GM21529 (cell line): ENCODE data around the gene GALNT9.

Experiments
- ATAC-seq: cut with Tn5 transposase; IDR thresholded peaks from one replicate; pipeline ENCODE4 v1.9.1; 2021; ENCODE audit not compliant: unreplicated experiment

Gene GALNT9

DNA sequence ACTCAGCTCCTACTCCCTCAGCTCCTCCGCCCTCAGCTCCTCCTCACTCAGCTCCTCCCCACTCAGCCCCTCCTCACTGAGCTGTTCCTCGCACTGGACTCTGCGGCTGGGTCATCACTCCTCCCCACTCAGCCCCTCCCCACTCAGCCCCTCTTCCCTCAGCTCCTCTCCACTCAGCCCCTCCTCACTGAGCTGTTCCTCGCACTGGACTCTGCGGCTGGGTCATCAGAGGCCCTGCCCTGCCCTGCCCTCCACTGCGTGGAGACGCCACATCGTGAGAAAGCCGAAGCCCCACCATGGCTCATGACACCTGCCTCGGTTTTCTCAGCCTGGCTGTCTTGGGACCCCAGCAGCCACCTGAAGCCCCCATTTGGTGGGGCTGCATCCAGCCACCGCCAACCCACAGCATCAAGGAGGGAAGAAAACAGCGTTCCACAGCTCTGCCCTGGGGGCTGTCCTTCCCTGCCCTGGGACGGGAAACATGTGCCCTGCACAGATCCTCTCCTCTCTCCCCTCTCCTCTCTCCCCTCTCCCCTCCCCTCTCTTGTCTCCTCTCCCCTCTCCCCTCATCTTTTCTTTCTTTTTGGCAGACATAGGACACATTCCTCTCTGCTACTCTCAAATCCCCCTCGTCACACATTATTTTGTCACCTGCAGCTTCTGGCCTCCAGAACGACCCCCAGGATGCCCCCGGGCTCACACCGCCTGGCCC lies 167.4 kb downstream of the GALNT9 start:
- no peak for ATAC-seq

DNA sequence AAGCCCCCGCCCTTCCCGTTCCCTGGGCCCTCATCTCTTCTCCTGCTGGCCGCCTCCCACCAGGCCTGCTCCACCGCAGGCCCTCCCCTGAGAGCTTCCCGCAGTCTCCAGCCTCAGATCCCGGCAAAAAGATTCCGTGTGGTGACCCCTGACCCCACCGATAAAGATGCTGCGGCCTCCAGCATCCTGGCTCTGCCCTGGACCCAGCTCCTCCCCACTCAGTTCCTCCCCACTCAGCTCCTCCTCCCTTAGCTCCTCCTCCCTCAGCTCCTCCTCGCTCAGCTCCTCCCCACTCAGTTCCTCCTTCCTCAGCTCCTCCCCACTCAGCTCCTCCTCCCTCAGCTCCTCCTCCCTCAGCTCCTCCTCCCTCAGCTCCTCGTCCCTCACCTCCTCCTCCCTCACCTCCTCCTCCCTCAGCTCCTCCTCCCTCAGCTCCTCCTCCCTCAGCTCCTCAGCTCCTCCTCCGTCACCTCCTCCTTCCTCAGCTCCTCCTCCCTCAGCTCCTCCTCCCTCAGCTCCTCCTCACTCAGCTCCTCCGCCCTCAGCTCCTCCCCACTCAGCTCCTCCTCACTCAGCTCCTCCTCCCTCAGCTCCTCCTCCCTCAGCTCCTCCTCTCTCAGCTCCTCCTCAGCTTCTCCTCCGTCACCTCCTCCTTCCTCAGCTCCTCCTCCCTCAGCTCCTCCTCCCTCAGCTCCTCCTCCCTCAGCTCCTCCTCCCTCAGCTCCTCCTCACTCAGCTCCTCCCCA lies 168.2 kb downstream of the GALNT9 start:
- ATAC-seq = no peak

- no peak for ATAC-seq
These were observed 168.8 kb downstream of the GALNT9 start for GRCh38 chr12:132160601-132161035.

DNA sequence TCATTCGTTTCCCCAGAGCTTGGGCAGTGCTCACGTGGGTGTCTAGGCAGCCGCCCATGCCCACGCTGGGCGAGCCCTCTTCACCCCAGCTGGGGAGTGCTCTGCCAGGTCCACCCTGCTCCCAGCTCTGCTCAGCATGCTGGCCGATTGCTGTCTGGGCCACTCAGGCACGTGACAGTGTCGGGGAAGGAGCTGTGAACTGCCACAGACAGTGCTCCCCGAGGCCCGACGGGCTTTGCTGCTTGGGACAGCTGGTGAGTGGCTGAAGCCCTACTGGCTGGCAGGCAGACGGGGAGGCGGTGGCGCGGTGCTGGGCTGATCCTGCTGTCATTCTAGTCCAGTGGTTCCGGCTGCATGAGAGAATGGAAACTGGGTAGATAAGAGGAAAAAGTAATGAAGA lies 169.4 kb downstream of the GALNT9 start:
- ATAC-seq = no peak

DNA sequence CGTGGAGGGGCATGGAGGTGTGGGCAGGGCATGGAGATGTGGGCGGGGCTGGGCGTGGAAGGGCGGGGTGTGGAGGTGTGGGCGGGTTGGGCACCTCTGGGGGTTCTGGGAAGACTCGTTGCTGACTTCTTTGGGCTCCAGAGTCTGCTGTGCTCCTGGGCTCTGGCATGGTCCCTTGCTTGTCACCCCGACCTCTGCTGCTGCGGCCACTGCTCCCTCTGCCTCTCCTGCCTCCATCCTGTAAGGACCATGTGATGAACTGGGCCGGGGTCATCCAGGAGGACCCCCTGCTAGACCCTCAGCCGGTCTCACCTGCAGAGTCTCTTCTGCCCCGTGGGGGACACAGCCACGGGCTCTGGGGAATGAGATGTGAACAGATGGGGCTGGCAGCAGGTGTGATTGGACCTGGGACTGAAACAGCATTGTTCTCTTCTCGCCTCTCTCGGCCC lies 169.8 kb downstream of the GALNT9 start:
- ATAC-seq = no peak

DNA sequence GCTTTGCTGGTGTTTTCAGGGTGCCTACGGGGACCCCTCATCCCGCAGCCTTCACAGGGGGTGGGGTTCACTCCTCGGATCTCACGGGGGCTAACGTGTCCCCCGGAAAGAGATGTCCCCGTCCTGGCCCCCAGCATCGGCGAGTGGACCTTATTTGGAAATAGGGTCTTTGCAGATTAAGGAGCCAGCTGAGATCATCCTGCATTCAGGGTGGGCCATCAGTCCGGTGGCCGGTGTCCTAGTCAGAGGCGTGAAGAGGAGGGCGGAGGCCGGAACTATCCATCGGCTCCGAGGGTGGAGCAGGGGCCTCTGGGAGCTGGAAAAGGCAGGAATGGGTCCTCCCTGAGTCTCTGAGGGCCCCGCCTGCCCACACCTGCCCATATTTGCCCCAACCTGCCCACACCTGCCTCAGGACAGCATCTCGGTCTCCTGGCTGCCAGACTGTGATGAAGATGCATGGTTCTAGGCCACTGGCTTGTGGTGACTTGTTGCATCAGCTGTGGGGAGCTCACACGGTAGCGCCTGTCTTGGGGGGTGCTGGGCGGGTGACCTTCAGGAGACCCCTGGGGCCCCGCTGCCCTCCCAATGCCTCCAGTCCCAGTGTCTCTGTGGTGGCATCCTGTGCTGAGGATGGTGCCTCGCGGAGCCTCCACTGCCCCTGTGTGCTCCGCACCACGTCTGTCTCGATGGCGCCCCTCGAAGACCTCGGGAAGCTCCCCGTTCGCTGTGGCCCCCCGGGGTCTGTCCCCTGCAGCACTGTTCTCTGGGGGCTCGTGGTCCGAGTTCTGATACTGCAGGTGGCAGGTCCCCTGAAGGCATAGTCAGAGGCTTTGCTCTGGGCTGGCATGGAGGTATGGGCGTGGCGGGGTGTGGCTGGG lies 170.5 kb downstream of the GALNT9 start:
- ATAC-seq = no peak

- no peak for ATAC-seq
These were observed 171.5 kb downstream of the GALNT9 start for GRCh38 chr12:132157733-132158409.

DNA sequence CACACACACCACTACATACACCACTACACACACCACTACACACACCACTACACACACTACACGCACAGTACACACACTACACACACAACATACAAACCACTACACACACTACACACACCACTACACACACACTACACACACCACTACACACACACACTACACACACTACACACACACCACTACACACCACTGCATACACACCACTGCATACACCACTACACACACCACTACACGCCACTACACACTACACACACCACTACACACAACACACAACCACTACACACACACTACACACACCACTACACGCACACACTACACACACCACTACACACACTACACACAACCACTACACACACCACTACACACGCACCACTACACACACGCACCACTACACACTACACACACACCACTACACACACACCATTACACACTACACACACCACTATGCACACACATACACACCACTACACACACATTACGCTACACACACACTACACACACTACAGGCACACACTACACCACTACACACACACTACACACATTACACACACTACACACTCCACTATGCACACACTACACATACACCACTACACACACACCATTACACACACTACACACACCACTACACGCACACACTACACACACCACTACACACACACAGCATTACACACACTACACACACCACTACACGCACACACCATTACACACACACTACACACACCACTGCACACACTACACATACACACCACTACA lies 172.6 kb downstream of the GALNT9 start:
- ATAC-seq = no peak

DNA sequence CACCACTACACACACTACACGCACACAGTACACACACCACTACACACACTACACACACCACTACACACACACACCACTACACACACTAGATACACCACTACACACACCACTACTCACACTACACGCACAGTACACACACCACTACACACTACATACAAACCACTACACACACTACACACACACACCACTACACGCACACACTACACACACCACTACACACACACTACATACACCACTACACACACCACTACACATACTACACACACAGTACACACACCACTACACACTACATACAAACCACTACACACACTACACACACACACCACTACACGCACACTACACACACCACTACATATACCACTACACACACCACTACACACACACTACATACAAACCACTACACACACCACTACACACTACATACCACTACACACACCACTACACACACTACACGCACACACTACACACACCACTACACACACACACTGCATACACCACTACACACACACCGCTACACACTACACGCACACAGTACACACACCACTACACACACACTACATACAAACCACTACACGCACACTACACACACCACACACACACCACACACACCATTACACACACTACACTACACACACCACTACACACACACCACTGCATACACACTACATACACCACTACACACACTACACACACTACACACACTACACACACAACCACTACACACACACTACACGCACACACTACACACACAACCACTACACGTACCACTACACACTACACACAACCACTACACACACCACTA lies 173.4 kb downstream of the GALNT9 start:
- no peak for ATAC-seq

GRCh38 chr12:132154941-132155770 lies 174.2 kb downstream of the GALNT9 start:
- no peak for ATAC-seq

- no peak for ATAC-seq
These were observed 175.0 kb downstream of the GALNT9 start for GRCh38 chr12:132154341-132154761.

- ATAC-seq = peak; percentile 77
These were observed 175.7 kb downstream of the GALNT9 start for GRCh38 chr12:132153501-132154340.

- no peak for ATAC-seq
These were observed 176.4 kb downstream of the GALNT9 start for GRCh38 chr12:132152953-132153352.

- ATAC-seq = no peak
These were observed 177.0 kb downstream of the GALNT9 start for GRCh38 chr12:132152411-132152821.

GRCh38 chr12:132151766-132152410 lies 177.5 kb downstream of the GALNT9 start:
- ATAC-seq = no peak

- no peak for ATAC-seq
These were observed 178.1 kb downstream of the GALNT9 start for GRCh38 chr12:132151145-132151765.

DNA sequence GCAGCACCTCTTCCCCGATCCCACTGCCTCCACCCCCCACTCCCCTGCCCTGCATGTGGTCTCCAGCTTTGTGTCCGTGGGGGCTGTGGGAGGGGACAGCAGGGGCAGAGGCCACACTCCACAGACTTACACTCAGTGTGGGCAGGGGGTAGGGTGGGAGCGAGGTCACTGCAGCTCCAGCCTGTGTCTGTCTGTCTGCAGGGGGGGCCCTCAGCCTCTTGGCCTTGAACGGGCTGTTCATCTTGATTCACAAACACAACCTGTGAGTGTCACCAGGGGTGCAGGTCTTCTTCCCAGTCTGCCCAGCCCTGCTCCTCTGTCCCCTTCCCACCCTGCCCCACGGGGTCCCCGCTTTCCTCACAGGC lies 178.6 kb downstream of the GALNT9 start:
- no peak for ATAC-seq
